Measurements from ENCODE around the gene JAGN1. TPM values are rescaled to one million over a fixed set of nuclear protein-coding genes. Genes with fewer than 3 reads are reported as not detected.
A peak's percentile ranks its signal among the peaks of the same experiment; 100 is the strongest.
"Not testable (repeated sequence)": the region's sequence is repeated elsewhere in the genome, so short reads cannot be mapped to it uniquely, and the experiment has no call there.

The JAGN1 gene
- total RNA-seq, 2 experiments from 2014 or later = 14.4 to 15.1 TPM

GRCh38 chr3:9875448-9875847 is 15.0 kb upstream of the JAGN1 start:
- no peak overlapping the region for H3K27ac ChIP-seq (ENCODE audit: low read depth in 1 of 2, low read length in 2 of 2)
- Mint-ChIP-seq H3K9me3 (no peaks in the 10 kb centered on the region), H3K4me1 (ENCODE audit: low read depth) (no peaks in the 10 kb centered on the region), H3K4me3 (no peak overlapping the region), H3K27ac (no peak overlapping the region), H3K36me3 (ENCODE audit: low read depth) (no peaks in the 10 kb centered on the region), H3K27me3 (no peaks in the 10 kb centered on the region)
- intact Hi-C loops (cut with DNase I, micrococcal nuclease) = no loop called here
- ChIA-PET CTCF (no interaction called here), POLR2A (no interaction called here)
- no peaks in the 10 kb centered on the region for H3K9me3 ChIP-seq (ENCODE audit: control insufficient read depth in 1 of 2, insufficient read depth in 1 of 2, low read length in 2 of 2)
- no peaks in the 10 kb centered on the region for H3K27me3 ChIP-seq (ENCODE audit: control insufficient read depth in 1 of 2, insufficient read depth in 2 of 2, low read length in 2 of 2)
- H3K4me3 ChIP-seq (ENCODE audit: low read length) = no peak overlapping the region
- DNase-seq (no peak), ATAC-seq (ENCODE audit: poor library complexity) (no peak)
- TF ChIP-seq CTCF (IDR thresholded peaks at IDR 0.05) = no peak
- H3K36me3 ChIP-seq (ENCODE audit: insufficient read depth, low read length) = no peaks in the 10 kb centered on the region
- H3K4me1 ChIP-seq (ENCODE audit: insufficient read depth, low read length) = no peaks in the 10 kb centered on the region

- H3K27ac Mint-ChIP-seq; H3K9me3 ChIP-seq (ENCODE audit: control insufficient read depth in 1 of 2, insufficient read depth in 1 of 2, low read length in 2 of 2); intact Hi-C loops (cut with DNase I, micrococcal nuclease); H3K4me1 Mint-ChIP-seq (ENCODE audit: low read depth); H3K27ac ChIP-seq (ENCODE audit: low read depth in 1 of 2, low read length in 2 of 2); H3K36me3 Mint-ChIP-seq (ENCODE audit: low read depth); H3K4me1 ChIP-seq (ENCODE audit: insufficient read depth, low read length); H3K4me3 Mint-ChIP-seq; H3K9me3 Mint-ChIP-seq; POLR2A ChIA-PET; H3K4me3 ChIP-seq (ENCODE audit: low read length); DNase-seq; H3K36me3 ChIP-seq (ENCODE audit: insufficient read depth, low read length); H3K27me3 Mint-ChIP-seq; H3K27me3 ChIP-seq (ENCODE audit: control insufficient read depth in 1 of 2, insufficient read depth in 2 of 2, low read length in 2 of 2); ATAC-seq (ENCODE audit: poor library complexity): not testable (repeated sequence)
- CTCF ChIA-PET = interaction anchor here (0.7 kb wide), 1 partner anchor 658 kb away, joined by 5 read pairs; no protein-coding TSS in a partner anchor
These were observed 14.2 kb upstream of the JAGN1 start for GRCh38 chr3:9876255-9876654.

GRCh38 chr3:9876991-9877390 is 13.4 kb upstream of the JAGN1 start:
- no peak for TF ChIP-seq CTCF (IDR thresholded peaks at IDR 0.05)
- Histone ChIP-seq H3K4me3 (ENCODE audit: low read length) (no peak overlapping the region), H3K27me3 (ENCODE audit: control insufficient read depth in 1 of 2, insufficient read depth in 2 of 2, low read length in 2 of 2) (no peaks in the 10 kb centered on the region), H3K27ac (ENCODE audit: low read depth in 1 of 2, low read length in 2 of 2) (no peak overlapping the region), H3K4me1 (ENCODE audit: insufficient read depth, low read length) (no peaks in the 10 kb centered on the region), H3K36me3 (ENCODE audit: insufficient read depth, low read length) (no peaks in the 10 kb centered on the region), H3K9me3 (ENCODE audit: control insufficient read depth in 1 of 2, insufficient read depth in 1 of 2, low read length in 2 of 2) (no peaks in the 10 kb centered on the region)
- H3K36me3 Mint-ChIP-seq (ENCODE audit: low read depth) = no peaks in the 10 kb centered on the region
- peak; percentile 32 for ATAC-seq (ENCODE audit: poor library complexity)
- ChIA-PET CTCF (no interaction called here), POLR2A (no interaction called here)
- no peaks in the 10 kb centered on the region for H3K9me3 Mint-ChIP-seq
- no peak overlapping the region for H3K27ac Mint-ChIP-seq
- no peak overlapping the region for H3K4me3 Mint-ChIP-seq
- no peaks in the 10 kb centered on the region for H3K4me1 Mint-ChIP-seq (ENCODE audit: low read depth)
- DNase-seq = peak in 2 of 14 experiments; percentile 11 to 34
- no peaks in the 10 kb centered on the region for H3K27me3 Mint-ChIP-seq
- intact Hi-C loops (cut with DNase I, micrococcal nuclease) = no loop called here

GRCh38 chr3:9878700-9879099 is 11.7 kb upstream of the JAGN1 start:
- ATAC-seq (ENCODE audit: poor library complexity) (no peak), DNase-seq (no peak)
- H3K36me3 Mint-ChIP-seq (ENCODE audit: low read depth) = no peaks in the 10 kb centered on the region
- no peaks in the 10 kb centered on the region for H3K36me3 ChIP-seq (ENCODE audit: insufficient read depth, low read length)
- no peaks in the 10 kb centered on the region for H3K27me3 Mint-ChIP-seq
- ChIA-PET POLR2A (no interaction called here), CTCF (no interaction called here)
- H3K27ac Mint-ChIP-seq = no peak overlapping the region
- H3K4me3 Mint-ChIP-seq = no peak overlapping the region
- no peak overlapping the region for H3K27ac ChIP-seq (ENCODE audit: low read depth in 1 of 2, low read length in 2 of 2)
- H3K27me3 ChIP-seq (ENCODE audit: control insufficient read depth in 1 of 2, insufficient read depth in 2 of 2, low read length in 2 of 2) = no peaks in the 10 kb centered on the region
- no peaks in the 10 kb centered on the region for H3K4me1 ChIP-seq (ENCODE audit: insufficient read depth, low read length)
- H3K9me3 Mint-ChIP-seq = no peaks in the 10 kb centered on the region
- H3K4me1 Mint-ChIP-seq (ENCODE audit: low read depth) = no peaks in the 10 kb centered on the region
- TF ChIP-seq CTCF (IDR thresholded peaks at IDR 0.05) = no peak
- intact Hi-C loops (cut with DNase I, micrococcal nuclease) = no loop called here
- no peak overlapping the region for H3K4me3 ChIP-seq (ENCODE audit: low read length)
- H3K9me3 ChIP-seq (ENCODE audit: control insufficient read depth in 1 of 2, insufficient read depth in 1 of 2, low read length in 2 of 2) = no peaks in the 10 kb centered on the region

Measured in CD4-positive, alpha-beta T cell (primary cell).